MG63 (cell line): Measurements from ENCODE around the gene CACNA1C. TPM values are rescaled to one million over a fixed set of nuclear protein-coding genes. Genes with fewer than 3 reads are reported as not detected.
"Not testable (repeated sequence)": the region's sequence is repeated elsewhere in the genome, so short reads cannot be mapped to it uniquely, and the experiment has no call there.

Experiments used
- DNase-seq: peaks from one replicate; pipeline ENCODE4 v3.0.0-alpha.2; 2020
- H3K27me3 ChIP-seq: fragments of 250-450 bp; sonication (Bioruptor Pico); 2 replicates; pipeline ENCODE4 v1.5.1; 2020; ENCODE audit warnings: mild to moderate bottlenecking, moderate library complexity
- H3K36me3 ChIP-seq: fragments of 250-450 bp; sonication (Bioruptor Pico); 2 replicates; pipeline ENCODE4 v1.5.1; 2020; ENCODE audit warnings: mild to moderate bottlenecking, moderate library complexity
- H3K4me3 ChIP-seq: fragments of 250-450 bp; sonication (Bioruptor Pico); 2 replicates; pipeline ENCODE4 v1.5.1; 2020; ENCODE audit warnings: mild to moderate bottlenecking, moderate library complexity
- H3K9me3 ChIP-seq: fragments of 250-450 bp; sonication (Bioruptor Pico); 2 replicates; pipeline ENCODE4 v1.5.1; 2020; ENCODE audit warnings: mild to moderate bottlenecking, moderate library complexity
- total RNA-seq: library from RNA; depleted of rRNA; stranded (reverse); fragments of >200 nt; shearing (Covaris generic); gene quantifications from 2 replicates; pipeline ENCODE4 v1.2.3, GENCODE V29; 2014; ENCODE audit warnings: low replicate concordance

The CACNA1C gene
- total RNA-seq, 1 experiment from 2014 or later, result 1.4 TPM

DNA sequence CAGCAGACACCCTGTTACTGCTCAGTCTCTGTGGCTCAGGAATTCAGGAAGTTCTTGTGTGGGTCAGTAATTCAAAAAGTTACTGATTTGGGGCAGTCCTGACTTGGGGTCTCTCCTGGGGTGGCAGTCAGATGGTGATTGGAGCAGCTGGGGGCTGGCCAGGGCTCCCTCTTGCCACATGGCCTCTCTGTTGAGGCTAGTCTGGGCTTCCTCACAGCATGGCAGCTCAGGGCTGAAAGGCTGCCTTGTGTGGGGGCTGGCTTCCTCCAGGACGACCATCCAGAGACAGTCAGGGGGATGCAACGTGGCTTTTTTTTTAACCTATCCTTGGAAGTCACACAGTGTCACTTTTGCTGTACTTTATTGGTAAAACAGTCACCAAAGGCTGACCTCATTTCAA, 61.3 kb downstream of the CACNA1C start:
- H3K36me3 ChIP-seq, result no peaks in the 10 kb centered on the region
- H3K9me3 ChIP-seq, result no peaks in the 10 kb centered on the region
- no peaks in the 10 kb centered on the region for H3K27me3 ChIP-seq
- DNase-seq, result no peak
- no peak overlapping the region for H3K4me3 ChIP-seq

- no peak for DNase-seq
- Histone ChIP-seq H3K27me3 (no peaks in the 10 kb centered on the region), H3K36me3 (no peaks in the 10 kb centered on the region), H3K4me3 (no peak overlapping the region), H3K9me3 (no peaks in the 10 kb centered on the region)
These were observed 62.5 kb downstream of the CACNA1C start for GRCh38 chr12:2115101-2115845.

DNA sequence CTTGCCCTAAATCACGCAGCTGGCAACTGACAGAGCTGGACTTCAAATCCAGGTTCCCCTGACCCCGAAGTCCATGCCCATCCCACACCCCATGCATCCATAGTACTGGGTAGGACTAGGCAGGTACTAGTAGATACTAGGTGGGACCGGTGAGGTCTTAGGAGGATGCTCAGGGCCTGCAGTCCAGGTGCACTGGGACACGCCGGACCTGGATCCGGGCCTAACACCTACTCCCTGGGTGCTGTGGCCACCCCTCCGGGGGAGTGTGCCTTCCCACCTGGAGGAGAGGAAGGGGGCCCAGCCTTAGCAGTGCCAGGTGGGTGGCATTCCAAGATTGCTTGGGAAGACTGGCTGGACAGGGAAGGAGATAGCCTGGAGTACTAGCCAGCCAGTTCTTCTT, 64.8 kb downstream of the CACNA1C start:
- no peaks in the 10 kb centered on the region for H3K27me3 ChIP-seq
- no peaks in the 10 kb centered on the region for H3K9me3 ChIP-seq
- no peaks in the 10 kb centered on the region; the same call in 1 of the 2 replicates for H3K36me3 ChIP-seq
- no peak overlapping the region for H3K4me3 ChIP-seq
- DNase-seq, result no peak

DNA sequence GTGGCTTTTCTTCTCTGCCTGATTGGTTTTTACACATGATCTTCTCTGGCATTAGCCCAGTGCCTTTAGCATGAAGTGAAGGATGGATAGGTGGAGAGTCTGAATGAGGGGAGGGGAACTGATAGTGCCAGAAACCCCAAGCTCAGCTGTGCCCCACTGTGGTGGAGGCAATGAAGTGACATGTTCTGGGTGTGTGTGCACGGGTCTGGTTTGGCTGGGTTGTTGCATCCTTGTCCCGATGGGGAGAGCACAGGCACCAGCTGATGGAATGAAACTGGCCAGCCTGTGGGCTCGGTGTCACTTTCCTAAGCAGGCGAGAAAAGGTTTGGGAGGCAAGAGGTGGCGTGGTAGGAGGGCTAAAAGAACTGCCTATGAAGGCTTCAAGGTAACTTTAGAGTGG, 65.3 kb downstream of the CACNA1C start:
- Histone ChIP-seq H3K27me3 (no peaks in the 10 kb centered on the region), H3K4me3 (no peak overlapping the region), H3K9me3 (no peaks in the 10 kb centered on the region), H3K36me3 (no peaks in the 10 kb centered on the region; the same call in 1 of the 2 replicates)
- no peak for DNase-seq

DNA sequence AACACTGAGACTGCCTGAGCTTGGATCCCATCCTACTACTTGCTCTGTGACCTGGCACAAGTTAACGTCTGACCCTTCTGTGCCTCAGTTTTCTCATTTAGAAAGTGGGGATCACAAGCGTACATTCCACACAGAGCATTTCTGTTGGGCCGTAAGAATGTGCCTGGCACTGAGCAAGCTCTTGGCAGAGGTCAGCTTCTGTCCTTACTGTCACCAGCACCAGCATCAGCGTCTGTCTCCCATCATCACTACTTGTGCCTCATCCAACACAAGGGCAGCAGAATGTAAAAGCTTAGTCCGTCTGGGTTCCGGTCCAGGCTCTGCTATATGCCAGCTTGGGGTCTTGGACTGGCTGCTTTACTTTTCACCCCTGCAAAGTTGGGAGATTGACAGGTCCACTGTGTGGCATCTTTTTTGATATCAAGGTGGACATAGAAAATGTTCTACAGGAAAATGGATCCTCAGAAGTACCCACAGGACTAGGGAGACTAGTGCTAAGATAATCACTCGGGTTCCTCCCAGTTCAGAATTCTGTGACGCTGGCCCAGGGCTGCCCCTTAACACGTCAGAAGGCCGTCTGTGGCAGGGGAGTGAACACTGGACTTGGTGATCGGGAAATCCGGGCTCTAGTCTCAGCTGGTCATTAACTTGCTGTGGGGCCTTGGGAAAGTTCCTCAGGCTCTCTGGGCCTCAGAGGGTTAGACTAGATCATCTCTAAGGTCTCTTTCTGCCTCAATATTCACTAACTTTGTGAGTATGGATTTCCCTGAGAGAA, 65.9 kb downstream of the CACNA1C start:
- DNase-seq, result no peak
- Histone ChIP-seq H3K27me3 (no peaks in the 10 kb centered on the region), H3K9me3 (no peaks in the 10 kb centered on the region), H3K36me3 (no peaks in the 10 kb centered on the region; the same call in 1 of the 2 replicates), H3K4me3 (no peak overlapping the region)

DNA sequence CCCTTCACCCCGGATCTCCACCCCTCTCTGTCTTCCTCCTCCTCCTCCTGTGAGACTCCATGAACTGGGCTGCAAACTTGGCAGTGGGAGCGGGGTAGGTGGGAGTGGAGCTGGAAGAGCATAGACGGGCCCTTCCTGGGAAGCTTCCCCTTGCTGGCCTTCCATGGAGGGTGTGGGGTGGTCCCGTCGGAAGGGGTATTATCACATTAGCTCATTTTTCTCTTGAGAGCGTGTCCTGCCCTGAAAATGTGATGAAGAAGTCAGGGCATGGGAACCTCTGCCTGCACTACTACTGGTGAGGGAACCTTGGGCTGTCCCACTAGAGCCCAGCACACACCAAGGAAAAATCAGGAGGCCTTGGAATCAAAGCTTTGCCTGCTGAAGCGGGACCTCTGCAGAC, 66.5 kb downstream of the CACNA1C start:
- no peaks in the 10 kb centered on the region; the same call in 1 of the 2 replicates for H3K36me3 ChIP-seq
- H3K9me3 ChIP-seq, result no peaks in the 10 kb centered on the region
- no peak for DNase-seq
- no peaks in the 10 kb centered on the region for H3K27me3 ChIP-seq
- no peak overlapping the region for H3K4me3 ChIP-seq

- H3K27me3 ChIP-seq, result no peaks in the 10 kb centered on the region
- H3K36me3 ChIP-seq, result no peaks in the 10 kb centered on the region; the same call in 1 of the 2 replicates
These were observed 68.4 kb downstream of the CACNA1C start for GRCh38 chr12:2120982-2121758.

GRCh38 chr12:2124466-2125023, 71.8 kb downstream of the CACNA1C start:
- no peaks in the 10 kb centered on the region; the same call in 1 of the 2 replicates for H3K36me3 ChIP-seq
- no peaks in the 10 kb centered on the region for H3K27me3 ChIP-seq
- no peak for DNase-seq
- H3K4me3 ChIP-seq, result no peak overlapping the region
- no peaks in the 10 kb centered on the region for H3K9me3 ChIP-seq

More at GRCh38 chr12:2120982-2121758, 68.4 kb downstream of the CACNA1C start:
- H3K9me3 ChIP-seq, result no peaks in the 10 kb centered on the region
- no peak for DNase-seq
- no peak overlapping the region for H3K4me3 ChIP-seq

GRCh38 chr12:2125651-2126522, 73.1 kb downstream of the CACNA1C start:
- no peak overlapping the region for H3K4me3 ChIP-seq
- H3K27me3 ChIP-seq, result no peaks in the 10 kb centered on the region
- DNase-seq, result no peak
- H3K36me3 ChIP-seq, result no peaks in the 10 kb centered on the region; the same call in 1 of the 2 replicates
- no peaks in the 10 kb centered on the region for H3K9me3 ChIP-seq

DNA sequence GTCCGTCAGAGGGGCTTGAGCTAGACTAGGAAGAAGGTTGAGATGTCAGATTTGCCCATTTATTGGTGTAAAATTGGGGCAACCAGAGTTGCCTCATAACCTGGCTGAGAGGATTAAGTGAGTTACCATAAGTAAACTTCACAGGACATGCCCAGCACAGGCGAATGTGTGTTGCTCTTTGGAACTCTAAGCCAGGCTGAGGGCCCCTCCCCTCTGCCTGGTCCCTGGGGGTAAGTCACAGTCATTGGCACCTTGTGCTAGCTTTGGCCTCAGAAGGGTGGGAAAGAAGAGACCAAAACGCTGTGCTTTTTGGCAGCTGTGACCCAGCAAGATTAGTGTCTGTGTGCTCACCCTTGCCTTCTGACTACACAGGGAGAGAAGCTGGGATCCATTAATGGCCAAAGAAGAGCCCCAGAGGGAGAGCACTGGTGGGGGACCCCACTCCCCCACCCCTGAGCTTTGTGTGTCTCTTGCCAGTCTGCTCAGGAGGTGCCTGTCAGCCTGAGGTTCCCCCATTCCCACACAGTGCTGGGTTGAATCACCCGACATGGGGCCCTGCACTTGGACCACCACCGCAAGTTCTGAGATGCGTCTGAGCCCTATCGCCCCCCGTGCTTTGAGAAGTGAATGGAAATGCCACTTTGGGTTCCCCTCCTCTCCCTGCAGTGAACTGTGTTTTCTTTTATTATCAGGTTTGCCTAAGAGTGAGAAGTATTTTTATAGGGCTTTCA, 74.1 kb downstream of the CACNA1C start:
- H3K4me3 ChIP-seq, result no peak overlapping the region
- DNase-seq, result no peak
- no peaks in the 10 kb centered on the region for H3K36me3 ChIP-seq
- H3K27me3 ChIP-seq, result no peaks in the 10 kb centered on the region
- H3K9me3 ChIP-seq, result no peaks in the 10 kb centered on the region

GRCh38 chr12:2129076-2129475, 76.3 kb downstream of the CACNA1C start:
- peak; percentile 80 for DNase-seq
- Histone ChIP-seq H3K4me3 (no peak overlapping the region), H3K36me3 (no peaks in the 10 kb centered on the region), H3K27me3 (no peaks in the 10 kb centered on the region), H3K9me3 (no peaks in the 10 kb centered on the region)

GRCh38 chr12:2135661-2136418, 83.1 kb downstream of the CACNA1C start:
- DNase-seq, H3K36me3 ChIP-seq, H3K9me3 ChIP-seq, H3K4me3 ChIP-seq, H3K27me3 ChIP-seq: not testable (repeated sequence)

GRCh38 chr12:2136901-2137300, 84.1 kb downstream of the CACNA1C start:
- Histone ChIP-seq H3K9me3 (no peaks in the 10 kb centered on the region), H3K36me3 (no peaks in the 10 kb centered on the region), H3K4me3 (no peak overlapping the region), H3K27me3 (no peaks in the 10 kb centered on the region)
- no peak for DNase-seq

DNA sequence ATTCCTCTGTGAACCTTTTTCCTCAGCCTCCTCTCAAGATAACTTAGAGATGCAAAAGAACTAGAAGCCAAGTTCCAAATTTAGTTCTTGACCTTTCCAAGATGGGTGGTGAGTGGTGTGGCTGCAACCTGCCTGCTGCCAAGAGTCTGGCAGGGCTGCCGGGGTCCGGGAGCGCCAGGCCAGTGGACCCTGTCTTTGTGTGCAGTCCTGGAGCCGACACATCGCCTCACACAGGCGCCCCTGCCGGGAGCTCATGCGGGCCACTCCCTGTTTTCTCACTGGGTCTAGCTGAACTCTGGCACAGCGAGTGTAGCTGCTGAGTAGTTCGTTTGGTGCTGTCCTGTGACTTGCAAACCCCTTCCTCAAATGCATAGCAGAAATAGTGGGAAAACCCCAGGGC, 84.9 kb downstream of the CACNA1C start:
- Histone ChIP-seq H3K27me3 (no peaks in the 10 kb centered on the region), H3K9me3 (no peaks in the 10 kb centered on the region), H3K36me3 (no peaks in the 10 kb centered on the region), H3K4me3 (no peak overlapping the region)
- no peak for DNase-seq

DNA sequence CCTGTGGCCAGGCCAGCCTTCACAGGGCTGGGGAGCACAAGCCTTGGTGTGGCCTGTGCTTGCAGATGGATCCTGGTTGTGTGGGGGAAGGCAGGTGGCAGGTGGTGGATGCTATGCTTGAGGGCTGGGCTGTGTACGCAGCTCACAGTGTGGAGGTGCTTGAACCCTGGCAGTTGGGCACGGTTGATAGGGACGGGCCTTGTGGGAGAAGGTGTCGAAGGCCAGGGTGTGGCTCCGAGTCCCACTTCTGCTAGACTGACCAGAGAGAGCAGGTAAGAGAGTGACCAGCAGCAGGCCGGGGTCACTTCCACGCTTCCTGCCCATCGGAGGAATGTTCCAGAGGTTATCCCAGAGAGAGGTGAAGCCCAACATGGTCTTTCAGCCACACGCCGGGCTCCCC, 85.5 kb downstream of the CACNA1C start:
- H3K4me3 ChIP-seq, result no peak overlapping the region
- no peaks in the 10 kb centered on the region for H3K27me3 ChIP-seq
- no peak for DNase-seq
- no peaks in the 10 kb centered on the region for H3K9me3 ChIP-seq
- H3K36me3 ChIP-seq, result no peaks in the 10 kb centered on the region
